ENCODE measurements around the gene HOXA10. TPM values are rescaled to one million over a fixed set of nuclear protein-coding genes. Genes with fewer than 3 reads are reported as not detected.

Gene HOXA10
- total RNA-seq, 1 experiment from 2014 or later = 19.6 TPM

GRCh38 chr7:27145914-27146412 lies 28.2 kb downstream of the HOXA10 start:
- ATAC-seq (no peak), DNase-seq (ENCODE audit: low read depth, low spot score) (no peak)
- POLR2A ChIA-PET = no interaction called here
- H3K4me3 ChIP-seq (replicated peaks in 1 of 2; ENCODE audit: low read depth in 1 of 2, low read length in 2 of 2) = no peak overlapping the region
- H3K4me2 ChIP-seq (ENCODE audit: low read length) = no peak overlapping the region
- H3K27me3 ChIP-seq (ENCODE audit: insufficient read depth, low read length) = no peaks in the 10 kb centered on the region
- H2AFZ ChIP-seq (ENCODE audit: low read depth, low read length, poor library complexity, severe bottlenecking) = no peak overlapping the region
- H3K9ac ChIP-seq (ENCODE audit: low read length) = no peak overlapping the region
- TF ChIP-seq EGR1 (IDR thresholded peaks at IDR 0.05; ENCODE audit: low read depth) (no peak), REST (IDR thresholded peaks at IDR 0.05; ENCODE audit: low read depth) (no peak), YY1 (IDR thresholded peaks at IDR 0.05; ENCODE audit: extremely low read depth, insufficient replicate concordance, low read depth, low read length) (no peak)
- H3K27ac ChIP-seq (ENCODE audit: low read depth, low read length) = no peak overlapping the region
- CTCF ChIA-PET = no interaction called here
- intact Hi-C loops (cut with micrococcal nuclease) = no loop called here
- H3K79me2 ChIP-seq (ENCODE audit: insufficient read depth, low read length) = peaks cover 37% of the 10 kb centered on the region
- no TSS peak for BruUV-seq (replicated peaks)
- no peaks in the 10 kb centered on the region for H4K20me1 ChIP-seq (ENCODE audit: insufficient read depth)
- H3K9me2 ChIP-seq (ENCODE audit: insufficient read depth) = no peaks in the 10 kb centered on the region
- H3K4me1 ChIP-seq (ENCODE audit: control insufficient read depth in 1 of 2, insufficient read depth in 2 of 2, low read length in 2 of 2) = peaks cover 15 to 35% of the 10 kb centered on the region in 2 experiments
- peaks cover 8 to 12% of the 10 kb centered on the region in 2 experiments; a peak in 3 of 4 replicates for H3K36me3 ChIP-seq (ENCODE audit: control insufficient read depth in 1 of 2, insufficient read depth in 2 of 2, low read length in 2 of 2)
- RAD21 ChIA-PET (ENCODE audit: low non-redundant PET in 1 of 2, low total read pairs in 2 of 2, uncharacterized antibody in 2 of 2, unreplicated experiment in 2 of 2) = no interaction called here
- no peaks in the 10 kb centered on the region for H3K9me3 ChIP-seq (ENCODE audit: control insufficient read depth in 1 of 2, insufficient read depth in 1 of 2, low read depth in 1 of 2, low read length in 2 of 2)

DNA sequence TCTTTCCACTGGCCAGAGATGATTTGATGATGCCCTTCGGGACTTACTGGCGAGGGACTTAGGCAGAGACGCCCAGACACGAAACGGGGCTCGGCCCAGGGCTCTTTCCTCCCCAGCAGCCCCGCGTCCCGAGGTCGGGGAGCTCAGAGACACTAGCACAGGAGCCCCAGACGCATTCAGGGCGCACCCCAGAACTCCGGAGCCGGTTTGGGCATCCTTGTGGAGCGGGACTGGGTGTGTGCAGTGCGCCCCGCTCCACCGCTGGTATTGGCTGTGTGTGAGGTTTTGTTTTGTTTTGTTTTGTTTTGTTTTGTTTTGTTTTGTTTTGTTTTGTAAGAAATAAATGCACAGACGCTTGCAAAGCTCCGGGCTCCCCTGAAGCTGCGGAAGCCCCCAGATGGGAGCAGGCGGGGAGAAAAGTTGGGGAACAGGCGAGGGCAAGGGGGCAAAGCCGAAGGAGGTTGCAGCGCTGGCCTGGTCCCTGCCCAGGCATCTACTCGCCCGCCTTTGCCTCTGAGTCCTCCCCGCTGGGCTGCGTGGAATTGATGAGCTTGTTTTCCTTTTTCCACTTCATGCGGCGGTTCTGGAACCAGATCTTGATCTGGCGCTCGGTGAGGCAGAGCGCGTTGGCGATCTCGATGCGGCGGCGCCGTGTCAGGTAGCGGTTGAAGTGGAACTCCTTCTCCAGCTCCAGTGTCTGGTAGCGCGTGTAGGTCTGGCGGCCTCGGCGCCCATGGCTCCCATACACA lies 28.8 kb downstream of the HOXA10 start:
- CTCF ChIA-PET = no interaction called here
- no peaks in the 10 kb centered on the region for H3K9me2 ChIP-seq (ENCODE audit: insufficient read depth)
- no peak overlapping the region for H2AFZ ChIP-seq (ENCODE audit: low read depth, low read length, poor library complexity, severe bottlenecking)
- peaks cover 8 to 12% of the 10 kb centered on the region in 2 experiments; a peak in 3 of 4 replicates for H3K36me3 ChIP-seq (ENCODE audit: control insufficient read depth in 1 of 2, insufficient read depth in 2 of 2, low read length in 2 of 2)
- no peak overlapping the region for H3K4me2 ChIP-seq (ENCODE audit: low read length)
- POLR2A ChIA-PET = no interaction called here
- no peak overlapping the region for H3K27ac ChIP-seq (ENCODE audit: low read depth, low read length)
- TF ChIP-seq SRF (IDR thresholded peaks at IDR 0.05; ENCODE audit: low read depth) (no peak), TCF7L2 (IDR thresholded peaks at IDR 0.05; ENCODE audit: borderline replicate concordance, extremely low read depth, insufficient read depth, insufficient read length) (no peak), EZH2phosphoT487 (IDR thresholded peaks at IDR 0.05; ENCODE audit: borderline replicate concordance) (no peak), ZNF274 (IDR thresholded peaks at IDR 0.05; ENCODE audit: low read depth, low read length) (no peak), FOSL1 (IDR thresholded peaks at IDR 0.05; ENCODE audit: low read depth) (no peak), EGR1 (IDR thresholded peaks at IDR 0.05; ENCODE audit: low read depth) (no peak)
- TF ChIP-seq, protein P1, sequence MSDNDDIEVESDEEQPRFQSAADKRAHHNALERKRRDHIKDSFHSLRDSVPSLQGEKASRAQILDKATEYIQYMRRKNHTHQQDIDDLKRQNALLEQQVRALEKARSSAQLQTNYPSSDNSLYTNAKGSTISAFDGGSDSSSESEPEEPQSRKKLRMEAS (IDR thresholded peaks at IDR 0.05) = no peak
- ATAC-seq (no peak), DNase-seq (ENCODE audit: low read depth, low spot score) (no peak)
- H3K4me1 ChIP-seq (ENCODE audit: control insufficient read depth in 1 of 2, insufficient read depth in 2 of 2, low read length in 2 of 2) = peaks cover 15 to 31% of the 10 kb centered on the region in 2 experiments
- no peaks in the 10 kb centered on the region for H3K9me3 ChIP-seq (ENCODE audit: control insufficient read depth in 1 of 2, insufficient read depth in 1 of 2, low read depth in 1 of 2, low read length in 2 of 2)
- BruUV-seq (replicated peaks) = no TSS peak
- no peak overlapping the region for H3K4me3 ChIP-seq (replicated peaks in 1 of 2; ENCODE audit: low read depth in 1 of 2, low read length in 2 of 2)
- H4K20me1 ChIP-seq (ENCODE audit: insufficient read depth) = no peaks in the 10 kb centered on the region
- intact Hi-C loops (cut with micrococcal nuclease) = no loop called here
- RAD21 ChIA-PET (ENCODE audit: low non-redundant PET in 1 of 2, low total read pairs in 2 of 2, uncharacterized antibody in 2 of 2, unreplicated experiment in 2 of 2) = no interaction called here
- no peak overlapping the region for H3K9ac ChIP-seq (ENCODE audit: low read length)
- no peaks in the 10 kb centered on the region for H3K27me3 ChIP-seq (ENCODE audit: insufficient read depth, low read length)
- peaks cover 32% of the 10 kb centered on the region for H3K79me2 ChIP-seq (ENCODE audit: insufficient read depth, low read length)
